HG02938 (cell line): ENCODE data around the gene NAGLU.
"Not testable (repeated sequence)": the region's sequence is repeated elsewhere in the genome, so short reads cannot be mapped to it uniquely, and the experiment has no call there.

Experiments used
- ATAC-seq: cut with Tn5 transposase; IDR thresholded peaks from one replicate; pipeline ENCODE4 v1.9.1; 2021; ENCODE audit warnings: mild to moderate bottlenecking, moderate library complexity; ENCODE audit not compliant: unreplicated experiment

Gene NAGLU

GRCh38 chr17:42521036-42521435 is 15.0 kb upstream of the NAGLU start:
- ATAC-seq: no peak

GRCh38 chr17:42521666-42522262 is 14.3 kb upstream of the NAGLU start:
- ATAC-seq: no peak

- ATAC-seq: no peak
Observed at GRCh38 chr17:42522263-42522790, 13.7 kb upstream of the NAGLU start.

- ATAC-seq: no peak
Observed at GRCh38 chr17:42522798-42523278, 13.2 kb upstream of the NAGLU start.

GRCh38 chr17:42525221-42525620 is 10.8 kb upstream of the NAGLU start:
- ATAC-seq: no peak

- no peak for ATAC-seq
Observed at GRCh38 chr17:42526031-42526444, 10.0 kb upstream of the NAGLU start.

GRCh38 chr17:42527932-42528331 is 8.1 kb upstream of the NAGLU start:
- ATAC-seq: no peak

- ATAC-seq: no peak
Observed at GRCh38 chr17:42529061-42529460, 7.0 kb upstream of the NAGLU start.

- ATAC-seq: no peak
Observed at GRCh38 chr17:42530952-42531454, 5.0 kb upstream of the NAGLU start.

- ATAC-seq: no peak
Observed at GRCh38 chr17:42531455-42532354, 4.3 kb upstream of the NAGLU start.

- no peak for ATAC-seq
Observed at GRCh38 chr17:42535155-42536047, 640 bp upstream of the NAGLU start.

GRCh38 chr17:42536372-42537155 is 523 bp downstream of the NAGLU start:
- ATAC-seq: peak; percentile 63

GRCh38 chr17:42537156-42537805 is 1.2 kb downstream of the NAGLU start:
- no peak for ATAC-seq

- ATAC-seq: no peak
Observed at GRCh38 chr17:42537826-42538451, 1.9 kb downstream of the NAGLU start.

GRCh38 chr17:42538482-42538881 is 2.4 kb downstream of the NAGLU start:
- ATAC-seq: no peak

- not testable (repeated sequence) for ATAC-seq
Observed at GRCh38 chr17:42540558-42540957, 4.5 kb downstream of the NAGLU start.

- ATAC-seq: no peak
Observed at GRCh38 chr17:42541041-42541833, 5.2 kb downstream of the NAGLU start.
